Epithelial cell of esophagus (primary cell): Measurements from ENCODE around the gene IL17RD.

ENCODE experiments used
- DNase-seq: peaks from one replicate; pipeline ENCODE4 v3.0.0; 2010; ENCODE audit warnings: low read depth
- H3K4me3 ChIP-seq: 2 replicates; pipeline ENCODE4 v1.5.1; 2011; ENCODE audit warnings: mild to moderate bottlenecking, low read length, control low read depth
- TF ChIP-seq, protein P1 (sequence below): IDR thresholded peaks from 2 replicates; pipeline ENCODE4 v1.5.1; 2011; ENCODE audit warnings: low read depth, mild to moderate bottlenecking, low read length, control low read depth, inconsistent platforms; ENCODE audit not compliant: insufficient read depth; ENCODE audit errors: missing control alignments

Gene IL17RD

DNA sequence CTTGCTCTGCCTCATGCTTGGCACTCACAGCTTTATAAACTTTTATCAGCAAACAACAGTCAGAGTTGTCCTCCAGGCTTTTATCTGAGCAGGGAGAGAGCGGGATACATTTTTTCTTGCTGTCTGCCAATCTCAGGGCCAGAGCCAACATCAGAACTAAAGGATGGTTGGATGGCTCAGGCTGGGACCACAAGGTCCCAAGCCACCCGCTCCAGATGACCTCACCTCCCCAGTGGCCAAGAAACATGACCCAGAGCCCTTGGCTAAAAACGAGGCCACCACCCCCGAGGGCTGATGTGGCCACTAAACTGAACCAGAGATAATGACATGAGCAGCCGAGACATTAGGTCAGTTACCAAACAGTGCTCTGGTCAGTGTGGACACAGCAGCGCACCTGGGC lies 123.5 kb downstream of the IL17RD start:
- H3K4me3 ChIP-seq = no peak overlapping the region
- DNase-seq = no peak
- TF ChIP-seq, protein P1, sequence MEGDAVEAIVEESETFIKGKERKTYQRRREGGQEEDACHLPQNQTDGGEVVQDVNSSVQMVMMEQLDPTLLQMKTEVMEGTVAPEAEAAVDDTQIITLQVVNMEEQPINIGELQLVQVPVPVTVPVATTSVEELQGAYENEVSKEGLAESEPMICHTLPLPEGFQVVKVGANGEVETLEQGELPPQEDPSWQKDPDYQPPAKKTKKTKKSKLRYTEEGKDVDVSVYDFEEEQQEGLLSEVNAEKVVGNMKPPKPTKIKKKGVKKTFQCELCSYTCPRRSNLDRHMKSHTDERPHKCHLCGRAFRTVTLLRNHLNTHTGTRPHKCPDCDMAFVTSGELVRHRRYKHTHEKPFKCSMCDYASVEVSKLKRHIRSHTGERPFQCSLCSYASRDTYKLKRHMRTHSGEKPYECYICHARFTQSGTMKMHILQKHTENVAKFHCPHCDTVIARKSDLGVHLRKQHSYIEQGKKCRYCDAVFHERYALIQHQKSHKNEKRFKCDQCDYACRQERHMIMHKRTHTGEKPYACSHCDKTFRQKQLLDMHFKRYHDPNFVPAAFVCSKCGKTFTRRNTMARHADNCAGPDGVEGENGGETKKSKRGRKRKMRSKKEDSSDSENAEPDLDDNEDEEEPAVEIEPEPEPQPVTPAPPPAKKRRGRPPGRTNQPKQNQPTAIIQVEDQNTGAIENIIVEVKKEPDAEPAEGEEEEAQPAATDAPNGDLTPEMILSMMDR = no peak
